Activated naive CD4-positive, alpha-beta T cell treated with anti-CD3 and anti-CD28 coated beads, Interleukin-2, amount 50 U/mL, for 72 hours (primary cell): Measurements from ENCODE around the gene SMIM9. TPM values are rescaled to one million over a fixed set of nuclear protein-coding genes. Genes with fewer than 3 reads are reported as not detected.

ENCODE experiments used
- ATAC-seq, 2 donors: fragments of 150-1000 bp; cut with Tn5 transposase; 2 replicates each; pipeline ENCODE4 v1.10.0; 2021; ENCODE audit warnings: mild to moderate bottlenecking in 2 of 2, moderate library complexity in 2 of 2
- DNase-seq, 2 donors: peaks; one replicate each; pipeline ENCODE4 v3.0.0; 2021 to 2022; ENCODE audit warnings: low spot score in 2 of 2
- H3K27ac Mint-ChIP-seq, 2 donors: one replicate each; pipeline ENCODE4 v1.8.0; 2022; ENCODE audit warnings: mild to moderate bottlenecking in 2 of 2, mixed read lengths in 2 of 2
- H3K36me3 Mint-ChIP-seq, 2 donors: one replicate each; pipeline ENCODE4 v1.8.0; 2022; ENCODE audit warnings: mixed read lengths in 2 of 2
- H3K9me3 Mint-ChIP-seq, 2 donors: one replicate each; pipeline ENCODE4 v1.8.0; 2022; ENCODE audit warnings: mixed read lengths in 2 of 2
- total RNA-seq, 2 donors: library from RNA; stranded (reverse); gene quantifications; one replicate each; pipeline ENCODE4 v1.2.3, GENCODE V29; 2022

SMIM9 gene
- total RNA-seq, 2 donors from 2014 or later: not detected

DNA sequence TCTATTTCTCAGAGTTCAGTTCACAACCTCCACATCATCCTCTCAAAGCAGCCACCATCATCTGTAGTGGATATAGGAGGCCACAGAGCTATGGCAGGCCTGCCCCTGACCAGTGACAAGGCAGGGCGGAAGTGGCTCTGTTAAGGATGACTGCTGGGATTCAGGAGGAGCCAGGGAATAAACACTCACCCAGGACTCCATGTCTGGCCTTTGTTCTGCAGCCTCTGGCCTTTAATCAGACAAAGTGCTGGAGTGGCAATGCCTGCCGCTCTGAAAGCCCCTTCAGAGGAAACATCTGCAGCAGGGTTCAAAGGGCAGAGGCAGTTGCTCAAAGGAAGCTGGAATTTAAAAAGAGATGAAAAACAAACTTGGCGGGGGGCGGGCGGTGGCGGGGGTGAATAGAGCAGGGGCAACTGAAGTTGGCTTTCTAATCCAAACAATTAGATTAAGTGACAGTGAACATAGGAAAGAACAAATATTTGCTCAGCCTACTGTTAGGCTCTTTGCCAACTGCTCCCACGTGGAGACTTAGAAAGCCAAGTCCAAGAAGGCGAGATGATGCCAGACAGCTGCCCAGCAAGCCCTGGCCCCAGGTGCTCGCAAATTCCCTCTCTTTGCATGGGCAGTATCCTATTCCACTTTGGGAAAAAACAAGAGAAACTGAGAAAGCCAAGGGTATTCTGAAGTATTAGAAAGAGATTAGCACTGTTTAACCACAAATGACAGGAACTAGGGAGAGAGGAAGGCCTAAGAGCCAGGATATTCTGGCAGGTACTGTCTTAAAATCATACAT is 34.7 kb downstream of the SMIM9 start:
- H3K36me3 Mint-ChIP-seq: peaks cover 0 to 5% of the 10 kb centered on the region in 2 donors
- H3K9me3 Mint-ChIP-seq: no peaks in the 10 kb centered on the region
- no peak for ATAC-seq
- no peak for DNase-seq
- H3K27ac Mint-ChIP-seq: peak overlapping the region; percentile 88 to 95

DNA sequence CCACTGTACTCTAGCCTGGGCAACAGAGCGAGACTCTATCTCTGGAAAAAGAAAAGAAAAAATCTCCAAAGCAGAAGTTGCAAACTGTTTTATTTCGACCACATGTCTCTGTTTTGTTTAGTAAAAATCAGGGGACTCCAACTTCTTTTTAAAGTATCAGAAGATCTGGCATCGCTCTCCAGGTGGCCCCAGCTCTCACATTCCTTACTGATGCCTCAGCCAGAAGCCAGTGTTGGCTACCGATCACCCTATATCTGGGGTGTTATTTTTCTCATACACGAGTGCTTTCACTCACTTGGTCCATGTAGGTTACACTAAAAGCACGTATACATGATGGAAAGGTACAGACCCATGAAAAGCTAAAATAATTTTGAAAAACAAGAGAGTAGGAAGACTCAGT is 37.5 kb downstream of the SMIM9 start:
- no peak for ATAC-seq
- Mint-ChIP-seq H3K36me3 (peaks cover 0 to 5% of the 10 kb centered on the region in 2 donors), H3K9me3 (no peaks in the 10 kb centered on the region)

DNA sequence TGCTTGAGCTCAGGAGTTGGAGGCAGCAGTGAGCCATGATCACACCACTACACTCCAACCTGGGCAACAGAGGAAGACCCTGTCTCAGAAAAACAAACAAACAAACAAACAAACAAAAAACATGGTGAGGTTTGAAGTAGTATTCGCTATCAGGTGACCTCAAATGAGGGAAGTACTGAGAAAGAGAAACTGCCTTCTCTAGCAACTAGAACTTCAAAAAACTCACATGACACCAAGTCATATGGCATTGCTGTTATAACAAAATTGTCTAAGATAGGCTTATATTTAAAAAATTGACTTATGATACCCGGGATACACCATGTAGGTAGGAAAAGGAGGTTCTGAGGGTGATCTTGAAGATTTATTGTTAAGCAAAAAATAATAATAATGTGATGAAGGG is 39.4 kb downstream of the SMIM9 start:
- H3K9me3 Mint-ChIP-seq: no peaks in the 10 kb centered on the region
- no peak overlapping the region for H3K27ac Mint-ChIP-seq
- H3K36me3 Mint-ChIP-seq: peaks cover 0 to 5% of the 10 kb centered on the region in 2 donors

More for the DNA sequence above, 37.5 kb downstream of the SMIM9 start:
- no peak for DNase-seq
- H3K27ac Mint-ChIP-seq: no peak overlapping the region

DNA sequence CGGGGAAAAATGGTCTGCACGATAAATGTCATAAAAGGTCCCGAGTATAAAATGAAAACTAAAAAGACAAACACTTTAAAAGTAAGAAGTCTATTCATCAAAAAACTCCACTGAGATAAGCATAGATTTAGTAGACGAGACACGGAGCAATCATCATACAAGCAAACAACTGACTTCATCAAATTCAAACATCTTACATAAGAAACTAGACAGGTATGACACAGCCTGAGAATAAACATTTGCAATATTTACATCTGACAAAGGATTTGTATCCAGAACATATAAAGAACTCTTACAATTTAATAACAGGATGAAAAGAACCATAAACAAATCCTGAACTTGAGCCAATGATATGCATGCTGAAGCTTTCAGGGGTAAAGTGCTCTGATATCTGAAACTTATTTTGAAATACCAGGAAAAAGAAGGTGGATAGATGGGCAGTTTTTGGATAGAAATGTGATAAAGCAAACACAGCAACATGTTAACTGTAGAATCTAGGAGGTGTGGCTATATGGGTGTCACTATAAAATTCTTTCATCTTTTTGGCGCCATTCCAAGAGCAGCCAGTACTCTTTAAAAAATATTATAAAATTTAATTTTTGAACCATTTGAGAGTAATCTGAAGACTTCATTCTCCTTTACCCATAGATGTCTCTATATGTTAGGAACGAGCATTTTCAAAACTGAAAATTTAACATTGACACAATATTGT is 41.2 kb downstream of the SMIM9 start:
- ATAC-seq (no peak), DNase-seq (no peak)
- no peak overlapping the region for H3K27ac Mint-ChIP-seq
- H3K36me3 Mint-ChIP-seq: peaks cover 0 to 5% of the 10 kb centered on the region in 2 donors
- no peaks in the 10 kb centered on the region for H3K9me3 Mint-ChIP-seq

More for the DNA sequence above, 39.4 kb downstream of the SMIM9 start:
- DNase-seq: no peak
- ATAC-seq: no peak

DNA sequence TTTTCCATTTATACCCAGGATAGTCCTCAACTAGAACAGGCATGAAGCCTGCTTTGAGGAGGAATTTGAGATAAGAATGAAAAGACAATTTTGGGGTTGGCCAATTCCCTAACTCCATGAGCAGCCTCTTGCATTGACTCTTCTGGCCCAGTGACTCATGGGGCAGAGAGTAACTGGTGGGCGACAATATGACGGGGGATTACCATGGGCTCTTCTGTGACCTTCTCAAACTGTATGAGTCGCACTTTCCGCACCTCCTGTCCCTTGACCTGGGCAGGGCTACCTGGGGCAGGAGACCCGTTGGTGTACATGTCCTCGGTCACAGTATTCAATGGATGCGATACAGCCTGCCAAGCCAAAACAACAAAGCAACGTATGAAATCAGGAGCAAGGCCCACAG is 42.5 kb downstream of the SMIM9 start:
- no peaks in the 10 kb centered on the region for H3K9me3 Mint-ChIP-seq
- ATAC-seq (peak in 1 of 2 donors; percentile 66), DNase-seq (no peak)
- H3K36me3 Mint-ChIP-seq: peaks cover 0 to 5% of the 10 kb centered on the region in 2 donors
- H3K27ac Mint-ChIP-seq: no peak overlapping the region

DNA sequence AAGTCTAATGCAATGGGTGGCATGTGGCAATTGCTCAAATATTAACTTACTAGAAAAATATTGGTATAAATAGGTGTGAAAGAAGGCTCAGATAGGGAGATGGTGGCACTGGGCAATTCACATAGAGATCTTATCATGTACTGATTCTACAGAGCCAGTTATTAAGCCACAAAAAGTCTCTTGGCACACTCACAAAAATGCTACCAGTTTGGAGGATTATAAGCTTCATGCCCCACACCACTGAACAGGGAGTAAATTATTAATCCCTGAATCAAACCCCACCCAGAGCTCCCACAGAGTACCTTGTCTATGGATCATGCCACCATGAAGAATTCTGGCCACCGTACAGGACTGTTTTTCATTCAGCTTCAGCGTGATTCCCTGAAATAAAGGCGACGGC is 43.0 kb downstream of the SMIM9 start:
- no peaks in the 10 kb centered on the region for H3K9me3 Mint-ChIP-seq
- ATAC-seq: no peak
- no peak for DNase-seq
- H3K27ac Mint-ChIP-seq: no peak overlapping the region
- no peaks in the 10 kb centered on the region for H3K36me3 Mint-ChIP-seq

DNA sequence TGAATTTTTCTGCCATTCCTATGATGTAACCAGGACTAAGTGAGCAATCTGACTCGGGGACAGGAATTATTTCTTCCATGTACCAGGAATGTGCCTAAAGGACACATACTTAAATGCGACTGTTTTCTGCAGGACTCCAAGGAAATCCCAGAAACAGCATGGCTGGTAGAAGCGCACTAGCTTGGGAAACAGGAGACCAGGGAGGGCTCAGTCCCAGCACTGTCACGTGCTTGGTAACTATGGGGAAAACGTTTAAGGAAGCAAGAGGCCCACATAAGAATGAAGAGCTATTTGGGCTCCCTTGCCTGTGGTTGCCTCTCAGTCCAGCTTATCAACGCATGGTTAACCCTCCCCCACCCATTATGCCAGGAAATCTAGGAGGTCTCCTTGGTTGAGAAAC is 48.7 kb downstream of the SMIM9 start:
- DNase-seq: no peak
- Mint-ChIP-seq H3K27ac (no peak overlapping the region), H3K9me3 (no peaks in the 10 kb centered on the region), H3K36me3 (no peaks in the 10 kb centered on the region)
- ATAC-seq: no peak

DNA sequence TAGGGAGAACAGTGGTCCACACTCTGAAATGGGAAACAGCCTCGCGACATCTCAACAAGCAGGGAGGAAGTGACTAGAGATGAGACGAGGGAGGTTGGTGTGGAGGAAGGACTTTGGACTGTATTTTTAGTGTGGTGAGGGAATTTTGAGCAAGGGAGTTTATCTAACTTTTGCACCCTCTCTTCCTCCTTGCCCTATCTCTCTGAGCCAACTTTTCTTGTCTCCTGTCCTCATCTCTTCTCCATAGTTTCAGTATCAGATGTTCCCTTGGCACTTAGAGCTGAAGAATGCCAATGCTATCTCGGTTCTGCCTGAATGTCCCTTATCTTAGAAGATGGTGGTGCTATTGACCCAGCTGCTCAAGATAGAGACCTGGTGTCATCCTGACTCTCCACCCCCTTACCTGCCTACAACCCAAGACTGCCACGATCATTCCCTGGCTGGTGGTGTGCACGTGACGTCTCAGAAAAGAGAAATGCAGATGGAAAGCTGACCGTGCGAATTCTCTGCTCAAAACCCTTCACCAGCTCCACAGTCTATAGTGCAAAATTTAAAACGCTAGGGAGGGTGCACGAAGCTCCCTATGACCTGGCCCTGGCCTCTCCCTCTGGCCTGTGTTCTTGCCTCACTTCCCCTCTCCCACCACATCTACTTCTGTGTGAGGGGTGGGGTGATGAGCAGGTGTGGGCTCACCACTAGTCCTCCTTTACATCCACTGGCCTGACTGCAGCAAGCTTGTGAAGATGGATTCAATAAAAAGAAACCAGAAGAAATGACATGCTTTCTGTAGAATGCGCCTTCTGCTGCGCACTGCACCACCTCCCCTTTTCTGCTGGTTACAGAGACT is 50.1 kb downstream of the SMIM9 start:
- Mint-ChIP-seq H3K36me3 (no peaks in the 10 kb centered on the region), H3K9me3 (no peaks in the 10 kb centered on the region), H3K27ac (no peak overlapping the region)
- ATAC-seq (no peak), DNase-seq (no peak)

DNA sequence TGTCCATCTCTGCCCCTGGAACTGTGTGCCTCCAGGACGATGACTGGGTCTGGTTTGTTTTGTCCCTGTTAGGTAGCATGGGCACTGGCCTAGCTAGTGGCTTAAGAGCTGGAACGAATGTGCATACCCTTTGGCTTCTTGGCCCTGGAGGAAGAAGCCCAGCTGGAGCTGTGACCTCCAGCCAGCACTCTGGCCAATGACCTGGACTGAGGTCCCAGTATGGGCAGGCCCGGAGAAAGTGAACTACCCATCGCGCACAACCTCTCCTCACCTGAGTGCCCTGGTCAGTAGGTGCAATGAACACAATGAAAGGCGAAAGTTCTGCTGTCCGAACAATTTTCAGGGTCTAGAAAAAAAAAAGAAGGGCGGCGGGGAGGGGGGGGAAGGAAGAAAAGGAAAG is 53.5 kb downstream of the SMIM9 start:
- H3K9me3 Mint-ChIP-seq: no peaks in the 10 kb centered on the region

DNA sequence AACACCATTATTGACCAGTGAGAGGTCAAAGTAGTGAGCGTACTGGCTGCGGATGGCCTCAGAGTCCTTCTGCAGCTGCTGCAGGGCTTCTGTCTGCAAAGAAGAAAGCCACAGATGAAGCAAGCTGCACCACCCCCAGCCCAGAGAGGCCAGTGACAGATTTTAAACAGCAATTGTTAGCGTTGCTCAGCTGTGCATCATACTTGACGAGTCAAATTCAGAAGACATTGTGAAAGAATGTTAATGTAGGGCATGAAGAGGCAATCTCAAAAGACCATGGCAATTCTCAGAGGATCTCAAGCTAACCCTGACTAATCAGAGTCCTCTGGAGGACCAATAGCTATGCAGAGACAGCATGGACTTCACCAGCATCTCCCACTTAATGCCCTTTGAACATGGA is 55.2 kb downstream of the SMIM9 start:
- H3K27ac Mint-ChIP-seq: no peak overlapping the region
- ATAC-seq (no peak), DNase-seq (no peak)
- H3K36me3 Mint-ChIP-seq: peaks cover 4 to 14% of the 10 kb centered on the region in 2 donors
- H3K9me3 Mint-ChIP-seq: no peaks in the 10 kb centered on the region

More for the DNA sequence above, 53.5 kb downstream of the SMIM9 start:
- ATAC-seq (no peak), DNase-seq (no peak)
- H3K36me3 Mint-ChIP-seq: peaks cover 0 to 9% of the 10 kb centered on the region in 2 donors
- peak overlapping the region in 1 of 2 donors; percentile 44 for H3K27ac Mint-ChIP-seq

DNA sequence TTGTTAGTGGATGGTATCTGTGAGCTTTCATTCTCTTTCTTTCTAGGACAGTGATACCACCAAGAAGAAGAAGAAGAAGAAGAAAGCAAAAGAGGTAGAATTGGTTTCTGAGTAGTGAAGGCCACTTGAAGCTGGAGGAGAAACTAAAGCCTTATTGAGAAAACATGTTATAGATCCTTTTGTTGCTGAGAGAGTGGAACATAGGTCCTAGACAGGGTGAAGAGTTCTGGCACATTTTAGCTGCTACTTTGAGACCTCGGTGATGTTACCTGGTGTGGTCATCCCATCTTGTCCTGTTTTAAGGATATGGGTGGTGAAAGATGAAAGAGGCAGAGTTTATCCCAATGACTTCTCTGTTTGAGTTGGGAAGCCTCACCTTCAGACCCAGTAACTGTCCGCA is 57.7 kb downstream of the SMIM9 start:
- no peak for DNase-seq
- peak overlapping the region in 1 of 2 donors; percentile 33 for H3K27ac Mint-ChIP-seq
- peaks cover 8 to 25% of the 10 kb centered on the region in 2 donors for H3K36me3 Mint-ChIP-seq
- no peaks in the 10 kb centered on the region for H3K9me3 Mint-ChIP-seq
- no peak for ATAC-seq

DNA sequence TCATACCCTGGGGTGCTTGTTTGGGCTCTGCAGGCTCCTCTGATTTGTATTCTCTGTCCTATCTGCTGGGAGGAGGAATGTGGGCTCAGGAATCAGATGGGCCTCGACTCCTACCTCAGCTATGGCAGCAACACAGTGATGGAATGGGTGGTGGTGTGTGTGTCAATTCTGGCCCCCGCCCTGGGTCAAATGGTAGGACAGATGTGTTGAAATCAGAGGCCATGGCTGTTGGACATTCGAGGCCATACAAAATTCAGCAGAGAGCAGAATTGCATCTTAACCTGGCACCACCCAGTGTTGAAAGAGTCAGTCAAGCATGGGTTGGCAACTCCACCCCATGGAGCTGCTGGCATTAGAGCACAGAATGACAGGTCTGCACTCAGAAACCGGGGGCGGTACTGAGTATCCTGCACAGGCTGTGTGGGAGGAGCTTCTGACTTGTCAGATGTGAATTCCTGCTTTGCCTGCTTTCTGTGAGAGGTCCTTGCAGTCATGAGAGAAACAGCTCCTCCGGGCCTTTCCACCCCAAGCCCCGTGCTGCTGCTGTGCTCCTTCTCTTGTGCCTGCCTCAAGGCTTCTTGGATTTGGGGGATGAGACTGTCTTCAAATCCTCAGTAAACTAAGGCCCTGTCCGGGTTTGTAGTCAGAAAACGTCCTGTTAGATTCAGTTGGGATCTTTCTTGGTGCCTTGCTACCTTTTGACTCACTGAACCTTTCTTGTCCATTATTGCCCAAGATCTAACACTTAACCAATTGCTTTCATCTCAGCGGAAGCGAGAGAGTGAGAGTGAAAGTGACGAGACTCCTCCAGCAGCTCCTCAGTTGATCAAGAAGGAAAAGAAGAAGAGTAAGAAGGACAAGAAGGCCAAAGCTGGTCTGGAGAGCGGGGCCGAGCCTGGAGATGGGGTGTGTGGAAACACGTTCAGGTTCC is 58.8 kb downstream of the SMIM9 start:
- peak; percentile 65 to 67 for ATAC-seq
- Mint-ChIP-seq H3K9me3 (no peaks in the 10 kb centered on the region), H3K36me3 (peaks cover 8 to 30% of the 10 kb centered on the region in 2 donors), H3K27ac (peak overlapping the region in 1 of 2 donors; percentile 33)
- no peak for DNase-seq

DNA sequence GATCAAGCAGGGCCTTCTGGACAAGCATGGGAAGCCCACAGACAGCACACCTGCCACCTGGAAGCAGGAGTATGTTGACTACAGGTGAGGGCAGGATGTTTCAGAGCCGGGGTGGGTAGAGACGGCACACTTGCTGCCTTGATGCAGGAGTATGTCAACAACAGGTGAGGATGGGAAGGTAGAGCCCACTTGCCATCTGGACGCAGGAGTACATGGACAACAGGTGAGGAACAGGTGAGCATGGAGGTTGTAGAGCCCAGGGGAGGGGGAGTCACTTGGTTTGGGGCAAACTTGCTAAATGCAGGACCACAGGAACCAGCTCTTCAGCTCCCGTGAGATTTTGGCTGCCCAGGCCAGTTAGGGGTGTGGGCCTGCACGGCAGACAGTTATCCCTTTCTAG is 59.8 kb downstream of the SMIM9 start:
- DNase-seq (no peak), ATAC-seq (no peak)
- Mint-ChIP-seq H3K9me3 (no peaks in the 10 kb centered on the region), H3K27ac (peak overlapping the region; percentile 80), H3K36me3 (peaks cover 8 to 30% of the 10 kb centered on the region in 2 donors)
